Hematopoietic multipotent progenitor cell treated with erythropoietin and hydrocortisone succinate and interleukin-3 and kit ligand, for 4 days (in vitro differentiated cells): ENCODE measurements around the gene PIWIL4.

Source experiments
- DNase-seq: peaks from one replicate; pipeline ENCODE4 v3.0.0-alpha.2; 2015

Gene PIWIL4

DNA sequence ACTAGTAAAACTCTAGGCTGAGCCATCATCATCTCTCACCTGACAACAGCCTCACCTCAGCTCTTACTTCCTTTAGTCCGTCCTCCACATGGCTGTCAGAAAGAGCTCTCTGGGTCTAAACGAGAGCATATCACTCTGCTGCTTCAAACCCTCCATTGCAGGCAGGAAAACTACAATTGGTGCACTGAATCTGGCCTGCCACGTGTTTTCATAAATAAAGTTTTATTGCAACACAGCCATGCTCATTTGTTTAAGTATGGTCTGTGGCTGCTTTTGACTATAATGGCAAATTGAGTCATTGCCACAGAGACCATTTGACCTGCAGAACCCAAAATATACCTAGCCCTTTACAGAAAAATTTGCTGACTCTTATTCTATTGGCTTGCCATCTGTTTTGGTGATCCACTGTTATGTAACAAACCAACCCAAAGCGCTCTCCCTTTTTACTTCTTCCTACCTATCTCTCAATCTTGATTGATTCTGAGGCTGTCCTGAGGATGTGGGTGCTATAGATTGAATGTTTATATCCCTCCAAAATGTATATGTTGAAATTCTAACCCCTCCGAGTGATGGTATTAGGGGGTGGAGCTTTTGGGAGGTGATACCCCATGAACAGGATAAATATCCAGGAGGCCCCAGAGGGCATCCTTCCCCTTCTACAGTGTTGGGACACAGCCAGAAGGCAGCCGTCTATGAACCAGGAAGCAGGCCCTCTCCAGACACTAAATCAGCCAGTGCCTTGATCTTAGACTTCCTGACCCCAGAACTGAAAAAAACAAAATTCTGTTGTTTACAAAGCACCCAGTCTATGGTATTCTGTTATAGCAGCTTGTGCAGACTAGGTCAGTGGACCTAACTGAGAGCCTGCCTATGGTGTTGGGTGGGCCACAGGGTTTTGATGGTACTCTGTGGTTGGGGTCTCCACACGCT, 99.9 kb downstream of the PIWIL4 start:
- no peak for DNase-seq

DNA sequence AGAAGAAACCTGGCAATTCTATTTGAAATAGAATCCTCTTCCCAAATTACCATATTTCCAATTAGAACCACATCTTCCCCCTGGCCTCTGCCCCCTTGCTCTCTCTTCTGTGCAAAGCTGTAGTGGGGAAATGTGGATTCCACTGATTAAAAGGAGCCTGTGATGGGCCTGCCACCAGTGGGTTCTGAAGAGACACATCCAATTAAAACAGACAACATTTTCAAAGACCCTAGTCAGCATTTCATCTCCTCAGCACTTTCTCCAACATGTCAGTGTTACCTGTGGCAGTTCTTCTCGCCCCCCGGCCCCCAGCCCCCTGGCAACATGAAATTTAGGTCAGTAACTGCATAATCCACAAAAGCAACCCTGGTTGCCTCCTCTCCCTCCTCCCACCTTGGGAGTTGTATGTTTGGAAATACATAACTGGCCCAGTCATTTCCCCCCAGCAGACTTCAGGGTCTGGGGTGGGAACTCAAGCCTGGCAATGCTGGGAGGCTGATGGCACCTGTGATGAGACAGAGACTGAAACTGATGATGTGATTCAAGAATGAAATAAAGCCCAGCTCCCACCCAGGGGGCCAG, 101.1 kb downstream of the PIWIL4 start:
- DNase-seq, result no peak

- DNase-seq, result no peak
Measured at GRCh38 chr11:94669023-94669422, 101.9 kb downstream of the PIWIL4 start.
